Measurements from ENCODE around the gene NTM.

- TF ChIP-seq, protein P1, sequence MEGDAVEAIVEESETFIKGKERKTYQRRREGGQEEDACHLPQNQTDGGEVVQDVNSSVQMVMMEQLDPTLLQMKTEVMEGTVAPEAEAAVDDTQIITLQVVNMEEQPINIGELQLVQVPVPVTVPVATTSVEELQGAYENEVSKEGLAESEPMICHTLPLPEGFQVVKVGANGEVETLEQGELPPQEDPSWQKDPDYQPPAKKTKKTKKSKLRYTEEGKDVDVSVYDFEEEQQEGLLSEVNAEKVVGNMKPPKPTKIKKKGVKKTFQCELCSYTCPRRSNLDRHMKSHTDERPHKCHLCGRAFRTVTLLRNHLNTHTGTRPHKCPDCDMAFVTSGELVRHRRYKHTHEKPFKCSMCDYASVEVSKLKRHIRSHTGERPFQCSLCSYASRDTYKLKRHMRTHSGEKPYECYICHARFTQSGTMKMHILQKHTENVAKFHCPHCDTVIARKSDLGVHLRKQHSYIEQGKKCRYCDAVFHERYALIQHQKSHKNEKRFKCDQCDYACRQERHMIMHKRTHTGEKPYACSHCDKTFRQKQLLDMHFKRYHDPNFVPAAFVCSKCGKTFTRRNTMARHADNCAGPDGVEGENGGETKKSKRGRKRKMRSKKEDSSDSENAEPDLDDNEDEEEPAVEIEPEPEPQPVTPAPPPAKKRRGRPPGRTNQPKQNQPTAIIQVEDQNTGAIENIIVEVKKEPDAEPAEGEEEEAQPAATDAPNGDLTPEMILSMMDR (IDR thresholded peaks at IDR 0.05 in 2 of 3, conservative IDR thresholded peaks at IDR 0.05 in 1 of 3; ENCODE audit: borderline replicate concordance in 1 of 3, insufficient read depth in 1 of 3, low read depth in 2 of 3, low read length in 2 of 3) = no peak
- TF ChIP-seq POLR2AphosphoS5 (IDR thresholded peaks at IDR 0.05; ENCODE audit: low read depth, low read length) (no peak), TCF7L2 (IDR thresholded peaks at IDR 0.05; ENCODE audit: borderline replicate concordance, extremely low read depth, insufficient read depth, insufficient read length) (no peak)
These were observed 19.2 kb downstream of the NTM start for GRCh38 chr11:131389582-131389981.

All from HCT116 (cell line).